Left renal cortex interstitium (tissue), 4 donors: ENCODE measurements around the gene DOCK3. TPM values are rescaled to one million over a fixed set of nuclear protein-coding genes. Genes with fewer than 3 reads are reported as not detected.
"Not testable (repeated sequence)": the region's sequence is repeated elsewhere in the genome, so short reads cannot be mapped to it uniquely, and the experiment has no call there.

Experiments
- DNase-seq, 4 donors: peaks; one replicate each; pipeline ENCODE4 v3.0.0-alpha.2; 2013; ENCODE audit warnings: low read depth in 4 of 4, low spot score in 2 of 4, missing footprints in 1 of 4
- polyA plus RNA-seq, 4 donors: library from polyadenylated mRNA; unstranded; fragments of 120-200 nt; gene quantifications; one replicate each; pipeline ENCODE4 v1.2.1, GENCODE V29; 2013; ENCODE audit not compliant: insufficient read length in 4 of 4

The DOCK3 gene
- polyA plus RNA-seq, 4 donors: 0.78 to 2.2 (median 1.7) TPM

- DNase-seq: no peak
Measured at GRCh38 chr3:50853936-50854335, 179.2 kb downstream of the DOCK3 start.

GRCh38 chr3:50862221-50862620 lies 187.5 kb downstream of the DOCK3 start:
- no peak for DNase-seq

DNA sequence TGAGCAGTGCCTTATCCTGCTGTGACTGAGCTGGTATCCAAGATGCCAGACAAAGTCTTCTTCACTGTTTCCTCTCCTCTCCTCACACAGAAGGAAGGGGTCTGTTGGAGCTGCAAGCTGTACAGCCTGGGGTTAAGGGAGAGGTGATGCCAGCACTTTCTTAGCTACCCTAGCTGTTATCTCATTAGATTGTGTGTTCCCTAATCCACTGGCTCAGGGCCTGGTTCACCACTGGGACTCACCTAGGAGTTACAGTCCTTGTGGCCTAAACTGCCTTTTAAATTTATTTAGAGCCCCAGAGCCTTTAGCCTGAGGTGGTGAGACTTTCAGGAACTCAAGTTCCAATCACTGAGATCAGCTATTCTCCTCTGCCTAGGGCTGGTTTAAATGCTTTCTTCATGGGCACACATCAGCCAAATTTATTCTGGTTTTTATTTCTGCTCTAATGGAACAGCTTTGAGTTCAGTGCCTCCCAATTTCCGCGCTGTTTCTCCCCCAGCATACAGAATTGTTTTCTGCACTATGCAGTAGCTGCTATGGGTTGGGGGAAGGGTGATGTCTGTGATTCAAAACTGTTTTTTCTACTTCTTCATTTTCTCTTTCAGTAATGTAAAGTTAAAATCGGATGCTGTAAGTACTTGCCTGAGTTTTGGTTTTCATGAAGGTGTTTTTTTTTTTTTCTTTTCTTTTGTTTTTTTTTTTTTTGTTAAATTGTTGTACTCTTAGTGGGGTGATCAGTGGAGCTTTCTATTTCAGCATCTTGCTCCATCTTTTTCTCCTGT lies 198.8 kb downstream of the DOCK3 start:
- no peak for DNase-seq

GRCh38 chr3:50874876-50875275 lies 200.1 kb downstream of the DOCK3 start:
- not testable (repeated sequence) for DNase-seq

- DNase-seq: no peak
Measured at GRCh38 chr3:50876947-50877346, 202.2 kb downstream of the DOCK3 start.

DNA sequence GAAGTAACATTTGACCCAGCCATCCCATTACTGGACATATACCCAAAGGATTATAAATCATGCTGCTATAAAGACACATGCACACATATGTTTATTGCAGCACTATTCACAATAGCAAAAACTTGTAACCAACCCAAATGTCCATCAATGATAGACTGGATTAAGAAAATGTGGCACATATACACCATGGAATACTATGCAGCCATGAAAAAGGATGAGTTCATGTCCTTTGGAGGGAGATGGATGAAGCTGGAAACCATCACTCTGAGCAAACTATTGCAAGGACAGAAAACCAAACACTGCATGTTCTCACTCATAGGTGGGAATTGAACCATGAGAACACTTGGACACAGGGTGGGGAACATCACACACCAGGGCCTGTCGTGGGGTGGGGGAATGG lies 208.0 kb downstream of the DOCK3 start:
- not testable (repeated sequence) for DNase-seq

DNA sequence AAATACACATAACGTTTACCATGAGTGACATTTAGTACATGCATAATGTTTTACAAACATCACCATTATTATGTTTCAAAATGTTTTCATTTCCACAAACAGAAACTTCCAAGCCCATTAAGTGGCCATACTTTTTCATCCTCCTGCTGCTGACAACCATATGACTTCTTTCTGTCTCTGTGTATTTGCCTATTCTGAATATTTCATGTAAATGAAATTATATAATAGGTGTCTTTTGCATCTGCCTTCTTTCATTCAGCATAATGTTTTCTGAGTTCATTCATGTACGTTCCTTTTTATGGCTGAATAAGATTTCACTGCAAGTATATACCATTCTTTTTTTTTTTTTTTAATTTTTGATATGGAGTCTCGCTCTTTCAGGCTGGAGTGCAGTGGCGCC lies 209.0 kb downstream of the DOCK3 start:
- DNase-seq: no peak

GRCh38 chr3:50885070-50885850 lies 210.5 kb downstream of the DOCK3 start:
- no peak for DNase-seq

- no peak for DNase-seq
Measured at GRCh38 chr3:50890688-50891344, 216.1 kb downstream of the DOCK3 start.

DNA sequence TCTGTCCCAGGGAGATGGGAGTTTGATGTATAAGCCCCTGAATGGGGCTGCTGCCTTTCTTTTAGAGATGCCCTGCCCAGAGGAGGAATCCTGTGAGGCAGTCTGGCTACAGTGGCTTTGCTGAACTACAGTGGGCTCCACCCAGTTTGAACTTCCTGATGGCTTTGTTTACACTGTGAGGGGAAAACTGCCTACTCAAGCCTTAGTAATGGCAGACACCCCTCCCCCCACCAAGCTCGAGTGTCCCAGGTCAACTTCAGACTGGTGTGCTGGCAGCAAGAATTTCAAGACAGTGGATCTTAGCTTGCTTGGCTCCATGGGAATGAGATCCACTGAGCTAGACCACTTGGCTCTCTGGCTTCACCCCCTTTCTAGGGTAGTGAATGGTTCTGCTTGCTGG lies 226.4 kb downstream of the DOCK3 start:
- not testable (repeated sequence) for DNase-seq

GRCh38 chr3:50912746-50913145 lies 238.0 kb downstream of the DOCK3 start:
- DNase-seq: no peak

GRCh38 chr3:50913260-50913659 lies 238.5 kb downstream of the DOCK3 start:
- DNase-seq: no peak

- DNase-seq: not testable (repeated sequence)
Measured at GRCh38 chr3:50922071-50922470, 247.3 kb downstream of the DOCK3 start.

GRCh38 chr3:50923955-50924354 lies 249.2 kb downstream of the DOCK3 start:
- no peak for DNase-seq

DNA sequence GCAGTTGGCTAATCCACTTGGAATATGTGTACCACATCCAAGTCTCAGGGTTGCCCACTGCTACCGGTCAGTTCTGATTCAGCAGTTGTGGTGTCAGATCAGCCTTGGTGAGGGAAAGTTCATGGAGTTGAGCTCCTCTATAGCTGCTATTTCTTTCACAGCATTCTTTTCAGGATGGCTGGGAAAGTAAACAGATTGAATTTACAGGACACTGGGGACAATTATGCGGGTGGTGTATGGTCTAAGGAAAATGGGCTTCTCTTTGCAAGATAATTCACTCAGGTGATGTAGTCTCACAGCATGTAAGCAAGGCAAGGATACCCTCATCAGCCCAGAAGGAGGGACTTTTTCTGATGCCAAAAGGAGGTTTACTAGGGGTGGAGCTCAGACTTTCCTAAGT lies 249.9 kb downstream of the DOCK3 start:
- DNase-seq: no peak

DNA sequence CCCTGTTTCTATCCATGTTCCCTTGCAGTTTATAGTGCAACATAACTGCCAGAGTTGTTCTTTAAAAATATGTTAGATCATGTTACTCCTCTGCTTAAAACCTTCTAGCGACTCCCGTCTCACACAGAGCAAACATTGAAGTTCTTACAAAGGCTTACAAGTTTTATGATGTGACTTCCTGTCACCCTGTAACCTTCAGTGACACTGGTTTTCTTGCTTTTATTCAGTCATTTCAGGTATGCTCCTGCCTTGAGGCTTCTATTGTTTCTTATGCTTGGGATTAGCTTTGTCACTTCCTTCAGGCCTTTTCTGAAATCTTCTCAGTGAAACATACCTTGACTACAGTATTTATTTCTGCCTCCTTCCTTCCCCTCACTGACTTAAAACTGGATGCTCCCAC lies 252.1 kb downstream of the DOCK3 start:
- DNase-seq: no peak

- DNase-seq: no peak
Measured at GRCh38 chr3:50930371-50931208, 255.9 kb downstream of the DOCK3 start.

DNA sequence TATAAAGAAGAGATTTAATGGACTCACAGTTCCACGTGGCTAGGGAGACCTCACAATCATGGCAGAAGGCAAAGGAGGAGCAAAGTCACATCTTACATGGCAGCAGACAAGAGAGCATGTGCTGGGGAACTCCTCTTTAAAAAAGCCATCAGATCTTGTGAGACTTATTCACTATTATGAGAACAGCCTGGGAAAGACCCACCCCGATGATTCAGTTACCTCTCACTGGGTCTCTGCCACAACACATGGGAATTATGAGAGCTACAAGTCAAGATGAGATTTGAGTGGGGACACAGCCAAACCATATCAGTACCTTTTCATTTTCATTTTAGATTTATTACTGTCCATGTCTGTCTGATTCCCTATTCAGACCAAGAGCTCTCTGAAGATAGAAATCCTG lies 258.2 kb downstream of the DOCK3 start:
- not testable (repeated sequence) for DNase-seq

DNA sequence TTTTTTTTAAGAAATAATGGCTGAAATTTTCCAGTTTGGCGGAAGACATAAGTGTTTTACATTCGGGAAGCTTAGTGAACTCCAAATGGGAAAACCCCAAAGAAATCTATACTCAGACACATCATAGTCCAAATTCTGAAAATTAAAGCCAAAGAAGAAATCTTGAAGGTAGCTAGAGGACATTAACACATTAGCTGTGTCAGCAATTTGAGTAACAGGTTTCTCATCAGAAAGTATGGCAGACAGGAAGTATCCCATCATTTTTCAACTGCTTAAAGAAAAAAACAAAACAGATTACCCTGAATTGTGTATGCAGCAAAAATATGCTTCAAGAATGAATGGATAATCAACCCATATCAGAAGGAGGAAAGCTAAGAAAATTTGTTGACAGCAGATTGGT lies 261.7 kb downstream of the DOCK3 start:
- no peak for DNase-seq

DNA sequence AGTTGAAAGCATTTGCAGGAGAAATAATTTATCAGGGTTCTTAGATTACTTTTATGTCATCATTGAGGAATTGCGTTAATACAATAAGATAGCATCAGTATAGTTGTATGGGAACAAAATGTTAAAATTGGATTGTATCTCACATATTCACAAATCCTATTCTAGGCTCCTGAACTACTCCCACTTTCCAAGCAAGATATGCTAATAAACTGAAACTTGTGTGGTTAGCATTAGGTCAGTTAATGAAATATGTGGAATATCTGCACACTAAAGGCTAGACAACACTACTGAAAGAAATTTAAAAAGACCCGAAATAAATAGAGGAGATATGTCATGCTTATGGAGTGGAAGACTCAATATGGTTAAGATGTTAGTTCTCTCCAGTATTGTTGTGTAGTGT lies 272.7 kb downstream of the DOCK3 start:
- DNase-seq: no peak

GRCh38 chr3:50950591-50950990 lies 275.9 kb downstream of the DOCK3 start:
- no peak for DNase-seq
